Mesenchymal stem cell (in vitro differentiated cells and primary cell): ENCODE results near the gene DCAF10.

Source experiments
- DNase-seq: peaks from one replicate; pipeline ENCODE4 v3.0.0-alpha.2; 2013
- H2AFZ ChIP-seq: one replicate; pipeline ENCODE4 v1.6.1; 2013; ENCODE audit warnings: low read depth, mild to moderate bottlenecking, control low read depth, inconsistent platforms, low read length, moderate library complexity
- H2AK5ac ChIP-seq: 2 replicates; pipeline ENCODE4 v1.6.1; 2013; ENCODE audit warnings: low read length, moderate library complexity, mild to moderate bottlenecking, inconsistent platforms; ENCODE audit not compliant: severe bottlenecking
- H2BK120ac ChIP-seq: one replicate; pipeline ENCODE4 v1.6.1; 2013; ENCODE audit warnings: low read depth, mild to moderate bottlenecking, inconsistent platforms, low read length, moderate library complexity
- H2BK12ac ChIP-seq, 2 experiments: one replicate each; pipeline ENCODE4 v1.6.1; 2013; ENCODE audit warnings: inconsistent platforms in 2 of 2, low read length in 2 of 2, mild to moderate bottlenecking in 2 of 2, moderate library complexity in 2 of 2, control low read depth in 1 of 2
- H2BK15ac ChIP-seq: one replicate; pipeline ENCODE4 v1.6.1; 2013; ENCODE audit warnings: mild to moderate bottlenecking, low read depth, inconsistent platforms; ENCODE audit not compliant: poor library complexity, severe bottlenecking
- H2BK5ac ChIP-seq: 2 replicates; pipeline ENCODE4 v1.6.1; 2013; ENCODE audit warnings: low read depth, mild to moderate bottlenecking, low read length, control low read depth, inconsistent platforms; ENCODE audit not compliant: poor library complexity, severe bottlenecking
- H3K14ac ChIP-seq, 2 experiments: one replicate each; pipeline ENCODE4 v1.6.1; 2013; ENCODE audit warnings: inconsistent platforms in 2 of 2, low read length in 2 of 2, control low read depth in 1 of 2, mild to moderate bottlenecking in 1 of 2, moderate library complexity in 1 of 2
- H3K18ac ChIP-seq, 2 experiments: one replicate each; pipeline ENCODE4 v1.6.1; 2013; ENCODE audit warnings: inconsistent platforms in 2 of 2, low read length in 2 of 2, control low read depth in 1 of 2, low read depth in 1 of 2, mild to moderate bottlenecking in 1 of 2
- H3K23ac ChIP-seq, 2 experiments: one replicate each; pipeline ENCODE4 v1.6.1; 2013; ENCODE audit warnings: inconsistent platforms in 2 of 2, low read length in 2 of 2, mild to moderate bottlenecking in 2 of 2, moderate library complexity in 2 of 2, control low read depth in 1 of 2
- H3K27ac ChIP-seq: 2 replicates; pipeline ENCODE4 v1.5.1; 2013; ENCODE audit warnings: mild to moderate bottlenecking, moderate library complexity, low read length, control low read depth, inconsistent platforms; ENCODE audit not compliant: poor library complexity, severe bottlenecking
- H3K27me3 ChIP-seq, 2 experiments: 2 replicates each; pipeline versions ENCODE4 v1.6.1 to v1.7.0; 2013; ENCODE audit warnings: low read length in 2 of 2, mild to moderate bottlenecking in 2 of 2, moderate library complexity in 2 of 2, control low read depth in 1 of 2, inconsistent platforms in 1 of 2; ENCODE audit not compliant: control insufficient read depth in 1 of 2, insufficient read depth in 1 of 2
- H3K36me3 ChIP-seq, 2 experiments: 2 replicates each; pipeline versions ENCODE4 v1.6.1 to v1.7.0; 2013; ENCODE audit warnings: low read length in 2 of 2, control low read depth in 1 of 2, inconsistent platforms in 1 of 2, low read depth in 1 of 2, mild to moderate bottlenecking in 1 of 2; ENCODE audit not compliant: insufficient read depth in 2 of 2, control insufficient read depth in 1 of 2
- H3K4ac ChIP-seq, 2 experiments: one replicate each; pipeline ENCODE4 v1.6.1; 2013; ENCODE audit warnings: inconsistent platforms in 2 of 2, low read length in 2 of 2, mild to moderate bottlenecking in 2 of 2, moderate library complexity in 2 of 2, control low read depth in 1 of 2, low read depth in 1 of 2
- H3K4me1 ChIP-seq: 2 replicates; pipeline ENCODE4 v1.6.1; 2013; ENCODE audit warnings: low read depth, low read length, control low read depth; ENCODE audit not compliant: control insufficient read depth, insufficient read depth
- H3K4me2 ChIP-seq: 2 replicates; pipeline ENCODE4 v1.6.1; 2013; ENCODE audit warnings: low read length, mild to moderate bottlenecking, inconsistent platforms; ENCODE audit not compliant: poor library complexity, severe bottlenecking
- H3K4me3 ChIP-seq, 2 experiments: 2 replicates each; pipeline versions ENCODE4 v1.5.1 to v1.7.0; 2013; ENCODE audit warnings: low read length in 2 of 2, mild to moderate bottlenecking in 2 of 2, control low read depth in 1 of 2, low read depth in 1 of 2; ENCODE audit not compliant: insufficient read depth in 1 of 2
- H3K79me1 ChIP-seq: replicated peaks from 2 replicates; pipeline ENCODE4 v1.6.1; 2013; ENCODE audit warnings: mild to moderate bottlenecking, control low read depth, low read length, inconsistent platforms; ENCODE audit not compliant: poor library complexity, severe bottlenecking
- H3K9ac ChIP-seq: 2 replicates; pipeline ENCODE4 v1.7.0; 2013; ENCODE audit warnings: mild to moderate bottlenecking, low read length, moderate library complexity
- H3K9me3 ChIP-seq: 2 replicates; pipeline ENCODE4 v1.7.0; 2013; ENCODE audit warnings: mild to moderate bottlenecking, low read length; ENCODE audit not compliant: control insufficient read depth
- H4K8ac ChIP-seq: one replicate; pipeline ENCODE4 v1.6.1; 2013; ENCODE audit warnings: inconsistent platforms, mild to moderate bottlenecking, low read length, moderate library complexity
- H4K91ac ChIP-seq: one replicate; pipeline ENCODE4 v1.6.1; 2013; ENCODE audit warnings: mild to moderate bottlenecking, low read length, inconsistent platforms
- WGBS: methylation state at CpG from one replicate; pipeline ENCODE4 v1.1.7; 2013; ENCODE audit warnings: mixed read lengths; 5-methylcytosine and 5-hydroxymethylcytosine counted together

Gene DCAF10

DNA sequence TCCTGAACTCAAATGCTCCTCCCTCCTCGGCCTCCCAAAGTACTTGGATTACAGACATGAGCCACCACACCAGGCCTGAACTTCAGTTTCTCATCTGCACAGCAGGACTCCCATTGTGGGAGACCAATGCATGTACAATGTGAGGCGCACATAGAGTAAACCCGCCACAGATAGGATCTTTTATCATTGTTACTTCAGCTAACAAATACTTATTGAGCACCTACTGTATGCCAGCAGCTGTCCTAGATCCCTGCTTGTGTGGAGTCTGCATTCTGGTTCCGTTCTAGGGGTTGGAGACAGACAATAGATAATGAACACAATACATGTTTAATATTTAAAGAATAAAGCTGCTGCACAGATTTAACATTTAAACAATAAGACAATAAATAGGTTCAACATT is 109.7 kb downstream of the DCAF10 start:
- no peak overlapping the region for H2BK15ac ChIP-seq
- H3K9me3 ChIP-seq: no peaks in the 10 kb centered on the region
- H2BK120ac ChIP-seq: no peak overlapping the region
- no peak overlapping the region for H2BK12ac ChIP-seq
- H3K4me3 ChIP-seq: no peak overlapping the region
- H3K18ac ChIP-seq: no peak overlapping the region
- no peaks in the 10 kb centered on the region for H3K27me3 ChIP-seq
- no peak overlapping the region for H3K14ac ChIP-seq
- H2BK5ac ChIP-seq: no peak overlapping the region
- no peak overlapping the region for H3K9ac ChIP-seq
- no peak overlapping the region for H3K23ac ChIP-seq
- H2AK5ac ChIP-seq: no peak overlapping the region
- H3K4me2 ChIP-seq: no peak overlapping the region
- H3K36me3 ChIP-seq: peaks cover 0 to 25% of the 10 kb centered on the region in 2 experiments
- DNase-seq: no peak
- H3K4me1 ChIP-seq: peaks cover 12% of the 10 kb centered on the region
- no peak overlapping the region for H2AFZ ChIP-seq
- H4K91ac ChIP-seq: no peak overlapping the region
- no peak overlapping the region for H3K4ac ChIP-seq
- WGBS: 89% methylated on average over 3 of the region's 4 CpGs
- no peak overlapping the region for H4K8ac ChIP-seq
- peaks cover 12% of the 10 kb centered on the region for H3K79me1 ChIP-seq
- H3K27ac ChIP-seq: no peak overlapping the region

GRCh38 chr9:37911271-37911681 is 110.7 kb downstream of the DCAF10 start:
- H3K14ac ChIP-seq: no peak overlapping the region
- H3K4me3 ChIP-seq: no peak overlapping the region
- no peak overlapping the region for H3K27ac ChIP-seq
- no peak overlapping the region for H2AFZ ChIP-seq
- no peak overlapping the region for H4K8ac ChIP-seq
- H3K79me1 ChIP-seq: peaks cover 17% of the 10 kb centered on the region
- H2BK12ac ChIP-seq: no peak overlapping the region
- no peak overlapping the region for H2BK120ac ChIP-seq
- no peak overlapping the region for H3K4ac ChIP-seq
- peaks cover 5 to 35% of the 10 kb centered on the region in 2 experiments for H3K36me3 ChIP-seq
- H2BK5ac ChIP-seq: no peak overlapping the region
- H2AK5ac ChIP-seq: no peak overlapping the region
- 83% methylated on average over 5 of the region's 6 CpGs for WGBS
- H3K9ac ChIP-seq: no peak overlapping the region
- no peaks in the 10 kb centered on the region for H3K9me3 ChIP-seq
- DNase-seq: no peak
- H4K91ac ChIP-seq: no peak overlapping the region
- no peak overlapping the region for H3K18ac ChIP-seq
- H3K4me1 ChIP-seq: peaks cover 14% of the 10 kb centered on the region
- no peak overlapping the region for H2BK15ac ChIP-seq
- no peak overlapping the region for H3K4me2 ChIP-seq
- no peak overlapping the region for H3K23ac ChIP-seq
- no peaks in the 10 kb centered on the region for H3K27me3 ChIP-seq

DNA sequence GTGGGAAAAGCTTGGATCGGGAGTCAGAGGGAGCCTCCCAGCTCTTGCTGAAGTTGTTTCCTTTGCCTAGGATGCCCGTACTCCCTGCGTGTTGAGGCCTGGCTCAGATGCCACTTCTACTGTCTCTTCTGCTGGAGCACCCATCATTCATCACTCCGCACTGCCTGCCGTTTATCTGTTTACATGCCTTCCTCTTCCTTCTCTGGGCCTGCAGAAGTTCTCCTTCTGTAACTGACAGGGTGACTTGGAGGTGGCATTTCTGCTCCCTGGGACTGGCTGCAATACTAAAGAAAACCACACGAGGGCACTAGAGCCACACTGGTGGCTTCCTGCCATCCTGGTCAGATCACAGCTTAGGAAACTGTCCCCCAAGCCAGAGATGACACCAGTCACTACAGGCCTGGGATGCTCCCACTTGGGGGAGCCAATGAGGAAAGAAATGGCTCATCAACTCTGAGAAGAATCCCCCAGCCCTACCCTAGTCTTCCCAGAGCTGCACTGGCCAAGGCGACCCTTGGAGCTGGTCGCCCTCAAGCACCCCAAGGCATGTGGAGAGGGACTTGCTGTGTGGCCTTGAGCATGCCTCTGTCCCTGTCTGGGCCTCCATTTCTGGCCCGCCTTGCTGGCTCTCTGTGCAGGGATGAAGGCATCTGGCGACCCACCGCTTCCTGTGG is 113.0 kb downstream of the DCAF10 start:
- DNase-seq: peak; percentile 85
- H2BK120ac ChIP-seq: no peak overlapping the region
- H4K8ac ChIP-seq: peak overlapping the region; percentile 74
- H3K4ac ChIP-seq: no peak overlapping the region
- H3K4me2 ChIP-seq: no peak overlapping the region
- no peak overlapping the region for H3K9ac ChIP-seq
- 56% methylated on average over 9 of the region's 11 CpGs for WGBS
- no peak overlapping the region for H2AK5ac ChIP-seq
- H3K18ac ChIP-seq: peak overlapping the region in 1 of 2 experiments; percentile 5
- H3K36me3 ChIP-seq: peaks cover 19 to 57% of the 10 kb centered on the region in 2 experiments
- peaks cover 14% of the 10 kb centered on the region for H3K4me1 ChIP-seq
- peaks cover 36% of the 10 kb centered on the region for H3K79me1 ChIP-seq
- H3K14ac ChIP-seq: no peak overlapping the region
- no peak overlapping the region for H2BK15ac ChIP-seq
- no peak overlapping the region for H2BK5ac ChIP-seq
- H3K27ac ChIP-seq: no peak overlapping the region
- H3K27me3 ChIP-seq: no peaks in the 10 kb centered on the region
- no peak overlapping the region for H3K4me3 ChIP-seq
- no peaks in the 10 kb centered on the region for H3K9me3 ChIP-seq
- no peak overlapping the region for H2AFZ ChIP-seq
- H4K91ac ChIP-seq: peak overlapping the region; percentile 14
- no peak overlapping the region for H2BK12ac ChIP-seq
- H3K23ac ChIP-seq: no peak overlapping the region

DNA sequence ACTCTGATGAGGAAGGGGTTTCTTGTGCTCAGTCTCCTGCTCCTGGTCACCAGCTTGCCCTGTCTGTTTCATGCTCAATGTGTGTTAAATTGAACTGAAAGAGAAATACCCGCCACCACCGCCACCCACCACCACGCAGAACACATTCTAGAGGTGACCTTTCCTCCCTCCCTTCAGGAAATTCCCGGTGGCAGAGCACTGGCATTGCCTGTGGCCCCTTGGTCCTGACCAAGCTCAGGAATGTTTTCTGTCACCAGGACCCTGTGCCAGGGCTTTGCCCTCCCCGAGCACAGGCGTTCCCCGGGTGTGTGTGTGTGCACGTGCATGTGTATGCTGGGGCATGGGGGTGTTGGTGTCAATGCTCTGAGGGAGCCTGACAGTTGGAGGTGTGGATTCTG is 113.6 kb downstream of the DCAF10 start:
- no peak overlapping the region for H2BK120ac ChIP-seq
- H3K23ac ChIP-seq: no peak overlapping the region
- no peak overlapping the region for H2BK15ac ChIP-seq
- peak overlapping the region; percentile 5 to 67 for H3K18ac ChIP-seq
- peak overlapping the region; percentile 56 for H2AK5ac ChIP-seq
- H2AFZ ChIP-seq: no peak overlapping the region
- DNase-seq: no peak
- H2BK5ac ChIP-seq: no peak overlapping the region
- H3K36me3 ChIP-seq: peaks cover 24 to 61% of the 10 kb centered on the region in 2 experiments
- H4K91ac ChIP-seq: peak overlapping the region; percentile 78
- no peak overlapping the region for H3K4me3 ChIP-seq
- H3K9me3 ChIP-seq: no peaks in the 10 kb centered on the region
- peak overlapping the region; percentile 12 for H3K27ac ChIP-seq
- H3K79me1 ChIP-seq: peaks cover 39% of the 10 kb centered on the region
- H3K4ac ChIP-seq: no peak overlapping the region
- 91% methylated on average over 8 of the region's 8 CpGs for WGBS
- peaks cover 14% of the 10 kb centered on the region for H3K4me1 ChIP-seq
- no peaks in the 10 kb centered on the region for H3K27me3 ChIP-seq
- H4K8ac ChIP-seq: peak overlapping the region; percentile 74
- H2BK12ac ChIP-seq: peak overlapping the region in 1 of 2 experiments; percentile 29
- H3K9ac ChIP-seq: no peak overlapping the region
- H3K4me2 ChIP-seq: no peak overlapping the region
- no peak overlapping the region for H3K14ac ChIP-seq
